Astrocyte of the hippocampus (primary cell): ENCODE measurements around the gene STS.

Experiments
- DNase-seq: peaks from one replicate; pipeline ENCODE4 v3.0.0; 2011; ENCODE audit warnings: low read depth, low spot score

Gene STS, protein sequence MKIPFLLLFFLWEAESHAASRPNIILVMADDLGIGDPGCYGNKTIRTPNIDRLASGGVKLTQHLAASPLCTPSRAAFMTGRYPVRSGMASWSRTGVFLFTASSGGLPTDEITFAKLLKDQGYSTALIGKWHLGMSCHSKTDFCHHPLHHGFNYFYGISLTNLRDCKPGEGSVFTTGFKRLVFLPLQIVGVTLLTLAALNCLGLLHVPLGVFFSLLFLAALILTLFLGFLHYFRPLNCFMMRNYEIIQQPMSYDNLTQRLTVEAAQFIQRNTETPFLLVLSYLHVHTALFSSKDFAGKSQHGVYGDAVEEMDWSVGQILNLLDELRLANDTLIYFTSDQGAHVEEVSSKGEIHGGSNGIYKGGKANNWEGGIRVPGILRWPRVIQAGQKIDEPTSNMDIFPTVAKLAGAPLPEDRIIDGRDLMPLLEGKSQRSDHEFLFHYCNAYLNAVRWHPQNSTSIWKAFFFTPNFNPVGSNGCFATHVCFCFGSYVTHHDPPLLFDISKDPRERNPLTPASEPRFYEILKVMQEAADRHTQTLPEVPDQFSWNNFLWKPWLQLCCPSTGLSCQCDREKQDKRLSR

DNA sequence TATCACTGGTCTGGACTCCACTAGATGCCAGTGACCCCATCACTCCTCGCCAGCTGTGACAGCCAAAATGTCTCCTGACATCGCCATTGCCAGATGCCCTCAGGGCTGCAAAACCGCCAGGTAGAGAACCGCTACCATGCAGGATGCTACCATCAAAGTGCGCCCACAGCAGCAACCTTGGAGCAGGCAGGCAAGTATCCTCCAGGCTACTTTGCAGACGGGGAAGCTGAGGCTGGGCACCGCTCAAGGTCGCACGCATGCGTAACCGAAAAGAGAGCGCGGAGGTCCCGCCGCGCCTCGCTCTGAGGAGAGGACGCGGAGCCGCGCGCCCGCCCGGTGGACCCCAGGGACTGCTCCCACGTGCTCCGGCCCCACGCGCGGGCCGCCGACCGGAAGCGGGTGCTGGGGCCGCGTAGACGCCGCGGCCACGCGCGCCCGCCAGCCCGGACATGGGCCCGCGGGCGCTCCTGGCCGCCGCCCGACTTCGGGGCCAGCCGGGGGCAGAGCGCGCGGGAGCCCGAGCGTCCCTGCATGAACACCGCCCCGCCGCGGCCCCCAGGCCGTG, at the start of gene STS:
TSS of gene STS (plus strand) at position 300 of the 565 bp plus-strand sequence. CDS start 105,488 bp downstream, outside the sequence.
- peak; percentile 70 for DNase-seq

DNA sequence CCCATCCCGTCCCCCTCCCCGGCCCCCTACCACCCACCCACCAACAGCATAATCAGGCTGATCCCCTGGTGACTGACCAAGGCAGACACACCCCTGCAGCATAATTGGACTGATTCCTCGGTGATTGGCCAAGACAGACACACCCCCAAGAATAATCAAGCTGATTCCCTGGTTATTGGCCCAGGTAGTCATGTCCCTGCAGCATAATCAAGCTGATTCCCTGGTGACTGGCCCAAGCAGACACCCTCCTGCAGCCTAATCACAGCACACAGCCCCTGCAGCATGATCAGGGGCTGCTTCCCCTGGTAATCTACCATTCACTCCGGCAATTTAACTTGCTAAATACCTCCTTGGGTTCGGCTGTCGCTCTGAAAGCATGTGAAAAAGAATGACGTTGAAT, 47.5 kb upstream of the STS start:
- DNase-seq = no peak

DNA sequence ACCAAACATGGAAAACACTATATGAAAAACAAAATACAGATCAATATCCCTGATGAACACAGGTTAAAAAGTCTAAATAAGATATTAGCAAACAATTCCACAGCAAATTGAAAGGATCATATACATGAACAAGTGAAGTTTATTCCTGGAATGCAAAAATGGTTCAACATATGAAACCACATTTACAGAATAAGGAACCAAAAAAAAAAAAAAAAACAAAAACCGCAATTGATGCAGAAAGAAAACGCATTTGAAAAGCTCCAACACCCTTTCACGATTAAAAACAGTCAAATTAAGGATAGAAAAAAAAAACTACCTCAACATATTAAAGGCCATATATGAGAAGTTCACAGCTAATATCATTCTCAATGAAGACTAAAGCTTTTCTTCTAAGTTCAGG, 45.4 kb upstream of the STS start:
- no peak for DNase-seq

DNA sequence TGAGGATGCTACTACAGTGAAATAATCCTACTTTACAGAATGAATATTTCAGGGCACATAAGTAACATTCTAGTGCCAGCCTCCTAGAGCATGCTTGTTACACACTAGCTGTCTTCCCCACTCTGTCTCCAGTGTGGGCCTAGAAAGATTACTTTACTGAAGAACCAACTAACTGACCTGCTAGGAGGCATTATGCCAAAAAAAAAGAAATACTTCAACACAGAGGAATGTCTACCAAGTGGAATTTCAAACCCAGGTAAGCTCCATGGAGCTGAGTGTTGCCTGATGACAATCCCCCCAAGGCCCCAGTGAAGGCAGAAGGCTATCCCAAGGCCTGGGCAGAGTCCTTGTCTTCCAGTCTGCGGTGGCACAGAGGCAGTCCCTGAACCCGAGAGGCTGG, 40.9 kb upstream of the STS start:
- DNase-seq = no peak

DNA sequence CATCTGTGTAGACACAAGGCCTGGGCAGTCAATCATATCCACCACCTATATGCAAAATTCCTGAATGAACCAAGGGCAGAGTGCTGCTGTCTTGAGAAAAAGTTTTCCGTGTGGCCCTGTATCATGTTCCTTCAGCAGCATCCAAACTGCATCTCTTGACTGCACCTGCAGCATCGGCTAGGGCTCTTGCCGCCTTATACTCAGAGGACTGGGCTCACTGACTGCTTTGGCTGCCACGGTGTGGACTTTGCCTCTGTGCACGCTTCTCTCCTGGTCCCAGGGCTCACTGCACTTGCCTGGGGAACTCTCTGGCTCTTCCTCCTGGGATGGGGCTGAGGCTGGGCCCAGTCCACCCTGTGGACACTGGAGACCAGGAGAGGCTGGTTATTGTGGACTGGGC, 39.5 kb upstream of the STS start:
- DNase-seq = no peak

DNA sequence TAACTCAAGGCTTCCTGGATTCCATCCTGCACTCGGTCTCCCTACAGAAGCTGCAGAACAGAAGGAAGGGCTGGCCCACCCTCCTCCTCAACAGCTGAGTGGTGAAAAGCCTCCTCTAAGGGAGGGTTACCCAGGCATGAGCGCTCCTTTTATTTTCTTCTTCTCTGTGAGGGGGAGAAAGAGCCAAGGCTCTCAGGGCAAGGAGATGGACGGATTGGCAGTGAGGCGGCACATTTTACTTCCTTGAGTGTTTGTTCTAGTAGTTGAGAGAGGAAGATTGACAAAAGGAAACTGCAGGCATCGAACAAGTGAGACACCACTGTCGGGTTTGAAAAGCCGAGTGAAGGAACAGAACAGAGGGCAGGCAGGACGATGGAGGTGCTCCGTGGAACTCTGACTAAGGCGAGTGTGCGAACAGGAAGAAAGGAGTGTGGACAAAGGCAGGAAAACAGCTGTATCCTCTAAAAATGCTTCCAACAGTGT, 38.4 kb upstream of the STS start:
- peak; percentile 58 for DNase-seq

DNA sequence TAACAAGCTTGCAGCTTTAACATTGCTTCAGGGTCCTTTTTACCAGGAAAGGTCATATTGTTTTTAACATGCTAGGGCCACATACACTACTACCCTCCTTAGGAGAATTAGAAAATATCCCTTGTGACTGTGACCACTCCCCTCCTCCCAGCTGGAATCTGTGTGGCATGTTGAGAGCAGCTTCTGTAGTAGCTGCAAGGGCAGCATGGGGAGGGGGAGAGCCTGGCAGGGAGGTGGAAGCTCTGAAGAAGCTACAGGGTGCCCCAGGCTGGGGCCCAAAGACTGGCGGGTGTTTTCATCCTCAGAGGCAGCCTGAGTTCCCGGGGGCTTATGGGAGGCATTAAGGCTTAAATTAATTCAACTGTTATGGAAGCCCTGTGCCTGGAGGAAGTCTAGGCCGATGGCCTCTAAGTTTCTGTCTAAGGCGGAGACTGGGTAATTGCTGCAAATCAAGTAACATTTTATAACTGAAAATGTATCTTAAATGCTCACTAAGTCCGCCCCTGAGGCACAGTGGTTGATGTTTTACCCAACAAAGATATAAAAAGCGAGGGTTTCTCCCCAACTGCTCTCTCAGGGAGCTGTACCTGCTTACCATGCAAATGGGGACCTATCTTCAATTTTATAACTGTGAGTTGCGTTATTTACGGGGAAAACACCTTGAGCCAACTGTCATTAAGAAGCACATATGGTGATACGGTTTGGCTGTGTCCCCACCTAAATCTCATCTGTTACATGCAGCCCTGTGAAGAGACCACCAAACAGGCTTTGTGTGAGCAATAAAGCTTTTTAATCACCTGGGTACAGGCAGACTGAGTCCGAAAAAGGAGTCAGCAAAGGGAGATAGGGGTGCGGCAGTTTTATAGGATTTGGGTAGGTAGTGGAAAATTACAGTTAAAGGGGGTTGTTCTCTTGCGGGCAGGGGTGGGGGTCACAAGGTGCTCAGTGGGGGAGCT, 37.4 kb upstream of the STS start:
- peak; percentile 10 for DNase-seq

DNA sequence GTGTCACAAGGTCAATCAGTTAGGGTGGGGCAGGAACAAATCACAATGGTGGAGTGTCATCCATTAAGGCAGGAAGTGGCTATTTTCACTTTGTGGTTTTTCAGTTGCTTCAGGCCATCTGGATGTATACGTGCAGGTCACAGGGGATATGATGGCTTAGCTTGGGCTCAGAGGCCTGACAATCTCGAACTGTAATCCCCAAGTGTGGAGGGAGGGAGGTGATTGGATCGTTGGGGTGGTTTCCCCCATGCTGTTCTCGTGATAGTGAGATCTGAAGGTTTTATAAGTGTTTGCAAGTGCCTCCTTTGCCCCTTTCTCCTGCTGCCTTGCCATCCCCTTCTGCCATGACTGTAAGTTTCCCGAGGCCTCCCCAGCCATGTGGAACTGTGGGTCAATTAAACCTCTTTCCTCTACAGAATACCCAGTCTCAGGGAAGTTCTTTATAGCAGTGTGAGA, 36.7 kb upstream of the STS start:
- no peak for DNase-seq

DNA sequence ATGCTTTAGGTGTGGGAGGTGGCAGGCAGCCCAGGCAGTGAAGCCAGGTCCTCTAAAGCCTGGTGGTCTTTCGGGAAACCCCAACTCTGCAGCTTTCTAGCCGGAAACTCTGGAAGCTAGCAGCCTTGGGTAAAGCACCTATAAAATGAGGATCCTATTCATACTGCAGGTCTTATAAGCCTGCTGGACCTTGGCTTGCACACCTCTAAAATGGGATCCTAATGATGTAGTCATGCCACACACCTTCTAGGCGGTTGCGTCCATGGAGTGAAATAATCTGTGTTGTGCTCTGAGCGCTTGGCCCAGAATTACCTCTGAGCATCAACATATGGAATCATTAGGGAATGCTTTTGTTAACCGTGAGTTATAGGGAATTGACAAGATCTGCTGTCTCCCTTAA, 36.0 kb upstream of the STS start:
- DNase-seq = no peak

DNA sequence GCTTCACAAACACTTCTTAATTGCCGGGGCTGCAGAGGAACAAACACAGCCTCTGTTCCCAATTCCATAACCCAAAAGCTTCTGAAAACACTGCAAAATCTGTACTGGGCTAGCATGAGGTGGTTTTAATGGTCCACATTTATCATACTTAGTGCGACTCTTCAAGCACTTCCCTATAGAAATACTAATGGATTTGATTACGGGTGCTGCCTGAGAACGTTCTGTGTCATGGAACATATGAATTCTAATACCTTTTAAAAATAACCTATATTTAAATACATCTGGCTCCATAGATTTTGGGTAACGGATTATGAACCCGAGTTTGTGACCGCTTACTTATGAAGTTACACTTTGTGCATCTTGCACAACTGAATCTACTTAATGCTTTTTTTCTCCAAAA, 35.4 kb upstream of the STS start:
- no peak for DNase-seq

DNA sequence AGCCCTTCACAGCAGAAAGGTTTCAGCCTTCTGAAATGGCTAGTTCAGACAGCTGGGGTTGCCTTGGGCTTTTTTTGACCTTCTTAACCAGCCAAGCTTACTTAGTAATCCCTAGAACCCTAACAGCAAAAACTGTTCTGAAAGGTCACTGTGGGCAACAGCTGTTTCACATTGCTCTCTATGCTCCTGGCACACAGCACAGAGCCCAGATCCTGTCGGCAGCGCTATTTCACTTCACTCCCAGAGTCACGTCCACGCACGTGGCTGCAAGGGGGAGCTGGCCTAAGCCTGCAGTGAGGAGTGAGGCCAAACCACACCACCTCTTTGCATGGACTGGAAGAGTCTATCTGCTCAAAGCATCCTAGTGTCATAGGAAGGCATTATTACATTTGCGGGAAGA, 32.0 kb upstream of the STS start:
- no peak for DNase-seq

DNA sequence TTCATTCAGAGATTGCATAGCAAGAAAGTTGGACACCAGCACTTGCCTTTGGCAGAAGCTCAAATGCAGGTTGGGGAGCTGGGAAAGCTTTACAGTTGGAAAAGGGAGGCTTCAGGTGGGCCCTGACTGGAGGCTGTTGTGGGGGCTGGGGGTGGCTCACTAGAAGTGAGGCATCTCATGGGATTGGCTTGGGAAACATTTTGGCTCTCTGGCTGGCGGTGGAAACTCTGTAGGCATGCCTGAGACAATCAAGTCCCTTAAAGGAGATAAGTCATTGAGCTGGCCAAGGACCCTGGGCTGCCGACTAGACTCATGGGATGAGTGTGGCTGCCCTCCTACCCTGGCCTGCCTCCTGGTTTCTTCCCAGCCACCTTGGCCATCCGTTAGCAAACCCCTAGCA, 31.4 kb upstream of the STS start:
- no peak for DNase-seq

DNA sequence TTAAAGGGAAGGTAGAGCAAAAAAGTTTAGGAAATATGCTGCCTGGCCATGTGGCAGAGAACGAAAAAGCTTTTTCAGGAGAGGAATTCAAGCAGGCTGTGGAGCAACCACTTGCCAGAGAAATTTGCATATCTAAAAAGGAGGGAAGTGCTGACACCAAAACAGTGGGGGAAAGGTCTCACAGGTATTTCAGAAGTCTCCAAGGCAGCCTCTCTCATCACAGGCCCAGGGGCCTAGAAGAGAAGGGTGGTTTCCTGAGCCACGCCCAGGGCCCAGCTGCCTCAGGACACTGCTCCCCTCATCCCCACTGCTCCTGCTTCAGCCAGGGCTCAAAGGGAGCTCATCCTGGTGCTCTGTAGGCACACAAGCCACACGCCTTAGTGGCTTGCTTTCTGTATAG, 29.9 kb upstream of the STS start:
- no peak for DNase-seq

DNA sequence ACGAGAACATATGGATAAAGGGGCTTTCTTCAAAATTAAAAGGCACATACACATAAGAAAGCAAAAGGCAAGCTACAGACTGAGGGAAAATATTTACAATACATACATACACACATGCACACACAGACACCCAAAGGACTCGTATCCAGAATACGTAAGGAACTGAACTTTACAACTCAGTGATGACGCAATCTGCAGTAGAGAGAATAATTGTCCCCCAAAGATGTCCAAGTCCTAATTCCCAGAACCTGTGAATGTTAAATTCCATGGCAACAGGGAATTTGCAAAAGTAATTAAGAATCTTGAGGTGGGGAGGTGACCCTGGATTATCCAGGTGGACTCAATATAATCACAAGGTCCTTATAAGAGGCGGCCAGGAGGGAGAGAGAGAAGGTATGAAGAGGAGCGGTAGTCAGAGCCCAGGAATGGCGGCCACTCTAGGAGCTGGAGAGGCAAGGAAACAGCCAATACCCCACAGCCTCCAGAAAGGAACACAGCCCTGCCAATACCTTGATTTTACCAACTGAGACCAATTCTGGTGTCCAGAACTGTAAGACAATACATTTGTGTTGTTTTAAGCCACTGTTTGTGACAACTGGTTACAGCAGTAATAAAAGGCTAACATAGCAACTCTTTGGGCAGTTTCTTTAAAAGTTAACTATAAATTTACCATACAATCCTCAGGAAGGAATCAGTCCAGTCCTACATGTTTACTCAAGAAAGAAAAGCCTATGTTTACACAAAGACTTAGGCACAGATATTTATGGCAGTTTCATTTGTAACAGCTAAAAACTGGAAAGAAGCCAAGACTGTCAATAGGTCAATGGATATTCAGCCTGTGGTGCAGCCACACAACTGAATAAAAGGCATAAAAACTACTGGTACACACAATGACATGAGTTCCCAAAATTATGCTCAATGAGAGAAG, 27.3 kb upstream of the STS start:
- DNase-seq = peak; percentile 39

DNA sequence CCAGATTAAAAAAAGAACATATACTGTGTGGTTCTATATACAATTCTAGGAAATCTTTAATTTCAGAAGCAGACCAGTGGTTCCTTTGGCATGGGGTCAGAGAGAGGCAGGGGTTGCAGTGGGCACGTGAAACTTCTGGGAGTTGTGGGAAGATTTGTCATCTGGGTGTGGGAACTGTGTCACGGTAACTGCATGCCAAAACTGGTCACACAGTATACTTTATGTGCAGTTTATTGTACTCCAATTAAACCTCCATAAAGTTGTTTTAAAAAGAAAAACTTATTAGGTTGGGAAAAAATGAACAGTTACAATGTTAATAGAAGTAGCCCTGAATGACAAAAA, 26.7 kb upstream of the STS start:
- peak; percentile 11 for DNase-seq

DNA sequence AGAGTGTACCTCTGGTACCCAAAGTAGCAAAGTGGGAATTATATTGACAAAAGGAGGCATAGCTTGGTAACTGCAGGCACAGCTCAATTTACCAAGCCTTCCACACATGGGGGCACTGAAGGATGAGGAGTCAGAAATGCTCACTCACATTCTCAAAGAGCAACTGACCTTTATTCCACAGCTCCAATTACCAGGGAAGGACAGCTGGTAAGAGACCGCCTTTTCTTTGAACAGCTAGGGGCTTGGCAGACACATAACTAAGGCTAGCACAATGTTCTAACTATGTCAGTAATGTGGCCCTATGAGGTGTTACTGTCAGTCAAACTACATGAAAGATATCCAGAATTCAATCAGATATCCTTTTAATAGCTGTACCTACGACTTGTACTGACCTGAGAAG, 20.5 kb upstream of the STS start:
- DNase-seq = peak; percentile 44

DNA sequence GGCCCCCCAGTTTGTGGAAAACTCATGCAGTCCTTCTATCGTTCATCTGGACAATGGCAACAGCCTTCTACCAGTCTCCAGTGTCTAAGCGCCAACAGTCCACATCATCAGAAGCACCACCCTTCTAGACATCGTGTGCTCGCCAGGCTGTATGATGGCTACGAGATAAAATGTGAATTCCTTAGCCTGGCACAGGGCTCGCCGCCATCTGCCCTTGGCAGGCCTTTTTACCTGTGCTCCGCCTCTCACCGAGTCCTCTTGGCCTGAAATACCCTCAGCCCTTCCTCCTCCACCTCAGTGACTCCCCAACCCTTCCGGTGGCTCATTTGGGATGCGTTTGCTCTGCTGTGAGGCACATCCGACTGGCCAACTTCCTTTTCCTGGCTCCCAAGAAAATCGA, 15.9 kb upstream of the STS start:
- no peak for DNase-seq

DNA sequence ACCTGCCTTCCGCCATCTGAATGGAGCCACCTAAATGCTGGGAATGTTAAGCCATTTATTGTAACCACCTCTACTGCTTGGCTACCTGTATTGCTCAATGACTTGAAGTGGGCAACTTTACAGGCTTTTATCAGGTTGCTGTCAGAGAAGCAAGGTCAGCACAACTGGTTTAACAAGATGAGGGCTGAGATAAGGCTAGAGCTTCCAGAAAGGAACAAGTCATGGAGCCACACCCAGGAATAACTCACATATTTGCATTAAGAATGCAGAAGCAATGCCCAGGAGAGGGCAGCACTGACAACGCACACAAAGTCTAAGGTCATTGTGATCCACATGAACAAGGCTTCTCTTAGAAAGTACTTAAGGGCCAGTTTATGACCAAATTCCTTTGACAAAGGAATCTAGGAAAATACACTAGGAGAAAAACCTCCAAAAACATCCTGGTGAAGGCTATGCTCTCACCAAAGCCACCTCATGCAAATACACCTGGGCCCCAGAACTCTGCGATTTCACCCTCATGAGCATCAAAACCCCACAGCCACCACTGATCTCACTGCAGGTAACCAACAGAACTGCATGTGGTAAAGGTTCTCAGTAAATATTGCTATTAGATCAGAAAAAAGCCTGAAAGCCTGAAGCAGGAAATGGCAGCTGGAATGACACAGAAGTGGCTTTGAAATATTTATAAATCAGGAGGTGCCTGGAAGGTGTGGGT, 15.0 kb upstream of the STS start:
- DNase-seq = peak; percentile 78

DNA sequence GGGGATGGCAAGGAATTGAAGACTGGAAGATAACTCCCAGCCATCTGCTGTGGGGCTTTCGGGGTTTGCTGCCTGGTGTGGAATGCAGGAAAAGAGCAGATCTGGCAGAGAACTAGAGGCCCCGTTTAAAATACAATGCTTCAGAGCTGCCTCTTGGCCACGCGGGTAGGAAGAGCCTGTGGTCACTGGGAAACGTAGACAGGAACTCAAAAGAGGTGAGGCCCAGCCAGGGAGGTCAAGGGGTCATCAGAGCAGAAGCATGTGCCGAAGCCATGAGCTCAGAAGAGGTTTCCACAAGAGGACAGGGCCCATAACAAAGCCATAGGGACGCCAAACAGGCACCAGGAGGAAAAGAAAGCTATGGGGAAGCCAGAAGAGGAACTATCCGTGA, 14.5 kb upstream of the STS start:
- DNase-seq = peak; percentile 29

DNA sequence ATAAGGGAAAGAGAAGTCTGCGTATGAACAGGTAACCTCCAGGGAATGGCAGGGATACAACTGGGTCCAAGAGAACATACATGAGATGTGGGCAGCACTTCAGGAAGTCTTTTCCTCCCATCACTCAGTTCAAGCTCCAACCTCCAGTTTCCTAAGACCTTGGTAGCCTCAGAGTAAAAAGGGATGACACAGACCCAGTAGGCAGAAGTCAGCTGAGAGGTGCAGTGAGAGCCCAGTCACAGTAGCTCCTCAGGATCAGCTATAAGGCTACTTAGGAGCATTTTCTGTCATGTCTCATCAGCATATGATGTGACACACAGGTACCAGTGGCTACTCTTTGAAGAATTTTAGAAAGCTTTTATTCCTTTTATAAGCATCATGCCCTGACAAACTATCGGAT, 12.5 kb upstream of the STS start:
- no peak for DNase-seq
